Measurements from ENCODE around the gene ANKLE2.

DNA sequence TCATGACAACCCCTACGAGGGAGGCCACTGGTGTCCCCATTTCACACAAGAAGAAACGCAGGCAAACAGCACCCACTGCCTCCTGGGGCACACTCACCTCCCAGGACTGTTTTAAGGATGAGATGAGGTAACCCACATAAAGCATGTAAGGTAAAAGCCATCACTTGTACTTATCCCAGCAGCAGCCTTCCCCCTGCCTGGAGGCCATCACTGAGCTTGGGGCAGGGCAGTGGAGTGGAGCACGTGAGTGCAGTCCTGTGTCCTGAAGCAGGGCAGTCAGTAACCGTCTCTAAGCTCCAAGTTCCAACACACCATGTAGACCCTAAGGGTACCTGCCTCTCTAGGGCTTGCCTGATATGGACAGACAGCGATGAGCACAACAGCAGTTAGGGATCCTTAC lies 76.2 kb downstream of the ANKLE2 start:
- TF ChIP-seq RBBP5 (conservative IDR thresholded peaks at IDR 0.05) (no peak), SIN3A (IDR thresholded peaks at IDR 0.05; ENCODE audit: low read depth, low read length) (no peak), DPF2 (IDR thresholded peaks at IDR 0.05) (no peak), SUZ12 (IDR thresholded peaks at IDR 0.05; ENCODE audit: unreplicated experiment) (no peak), TAF1 (IDR thresholded peaks at IDR 0.05; ENCODE audit: borderline replicate concordance, low read depth, low read length) (no peak), CHD4 (IDR thresholded peaks at IDR 0.05) (no peak)
- TF ChIP-seq, protein P1, sequence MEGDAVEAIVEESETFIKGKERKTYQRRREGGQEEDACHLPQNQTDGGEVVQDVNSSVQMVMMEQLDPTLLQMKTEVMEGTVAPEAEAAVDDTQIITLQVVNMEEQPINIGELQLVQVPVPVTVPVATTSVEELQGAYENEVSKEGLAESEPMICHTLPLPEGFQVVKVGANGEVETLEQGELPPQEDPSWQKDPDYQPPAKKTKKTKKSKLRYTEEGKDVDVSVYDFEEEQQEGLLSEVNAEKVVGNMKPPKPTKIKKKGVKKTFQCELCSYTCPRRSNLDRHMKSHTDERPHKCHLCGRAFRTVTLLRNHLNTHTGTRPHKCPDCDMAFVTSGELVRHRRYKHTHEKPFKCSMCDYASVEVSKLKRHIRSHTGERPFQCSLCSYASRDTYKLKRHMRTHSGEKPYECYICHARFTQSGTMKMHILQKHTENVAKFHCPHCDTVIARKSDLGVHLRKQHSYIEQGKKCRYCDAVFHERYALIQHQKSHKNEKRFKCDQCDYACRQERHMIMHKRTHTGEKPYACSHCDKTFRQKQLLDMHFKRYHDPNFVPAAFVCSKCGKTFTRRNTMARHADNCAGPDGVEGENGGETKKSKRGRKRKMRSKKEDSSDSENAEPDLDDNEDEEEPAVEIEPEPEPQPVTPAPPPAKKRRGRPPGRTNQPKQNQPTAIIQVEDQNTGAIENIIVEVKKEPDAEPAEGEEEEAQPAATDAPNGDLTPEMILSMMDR (IDR thresholded peaks at IDR 0.05 in 2 of 3, conservative IDR thresholded peaks at IDR 0.05 in 1 of 3; ENCODE audit: control insufficient read depth in 2 of 3, extremely low read depth in 1 of 3, insufficient read depth in 1 of 3, low read depth in 3 of 3, low read length in 3 of 3): no peak
- TF ChIP-seq, protein P2, sequence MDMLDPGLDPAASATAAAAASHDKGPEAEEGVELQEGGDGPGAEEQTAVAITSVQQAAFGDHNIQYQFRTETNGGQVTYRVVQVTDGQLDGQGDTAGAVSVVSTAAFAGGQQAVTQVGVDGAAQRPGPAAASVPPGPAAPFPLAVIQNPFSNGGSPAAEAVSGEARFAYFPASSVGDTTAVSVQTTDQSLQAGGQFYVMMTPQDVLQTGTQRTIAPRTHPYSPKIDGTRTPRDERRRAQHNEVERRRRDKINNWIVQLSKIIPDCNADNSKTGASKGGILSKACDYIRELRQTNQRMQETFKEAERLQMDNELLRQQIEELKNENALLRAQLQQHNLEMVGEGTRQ (IDR thresholded peaks at IDR 0.05; ENCODE audit: borderline replicate concordance, low read depth, low read length): no peak
